Esophagus (tissue), 2 donors: ENCODE measurements around the gene THSD4. TPM values are rescaled to one million over a fixed set of nuclear protein-coding genes. Genes with fewer than 3 reads are reported as not detected.

Experiments
- H3K27ac ChIP-seq, 2 donors: one replicate each; pipeline ENCODE4 v1.5.1; 2013; ENCODE audit warnings: low read depth in 2 of 2, mild to moderate bottlenecking in 2 of 2, inconsistent platforms in 1 of 2, low read length in 1 of 2, moderate library complexity in 1 of 2
- H3K27me3 ChIP-seq, 2 donors: one replicate each; pipeline ENCODE4 v1.6.1; 2013; ENCODE audit warnings: low read length in 2 of 2, control low read depth in 1 of 2, mild to moderate bottlenecking in 1 of 2; ENCODE audit not compliant: insufficient read depth in 2 of 2, control insufficient read depth in 1 of 2
- H3K36me3 ChIP-seq, 2 donors: one replicate each; pipeline ENCODE4 v1.6.1; 2013; ENCODE audit warnings: low read length in 1 of 2; ENCODE audit not compliant: control insufficient read depth in 2 of 2, insufficient read depth in 2 of 2
- H3K4me1 ChIP-seq, 2 donors: one replicate each; pipeline ENCODE4 v1.6.1; 2013; ENCODE audit warnings: low read length in 1 of 2; ENCODE audit not compliant: control insufficient read depth in 2 of 2, insufficient read depth in 2 of 2
- H3K4me3 ChIP-seq, 2 donors: one replicate each; pipeline ENCODE4 v1.5.1; 2013; ENCODE audit warnings: low read length in 2 of 2, mild to moderate bottlenecking in 2 of 2, low read depth in 1 of 2, moderate library complexity in 1 of 2
- H3K9me3 ChIP-seq, 2 donors: one replicate each; pipeline ENCODE4 v1.6.1; 2013; ENCODE audit warnings: mild to moderate bottlenecking in 2 of 2, low read depth in 1 of 2, low read length in 1 of 2, moderate library complexity in 1 of 2; ENCODE audit not compliant: control insufficient read depth in 2 of 2, insufficient read depth in 1 of 2
- WGBS, 2 donors: extraction: QIAGEN DNeasy Blood & Tissue Kit; methylation state at CpG; one replicate each; pipeline ENCODE4 v1.1.7; 2013; 5-methylcytosine and 5-hydroxymethylcytosine counted together
- polyA plus RNA-seq, 2 donors: library from polyadenylated mRNA; stranded (reverse); fragments of 200-250 nt; gene quantifications; one replicate each; pipeline ENCODE4 v1.2.3, GENCODE V29; 2013
- donor health status: healthy with polysubstance abuse.
- donor health status: Bipolar disorder and iron deficiency.

Gene THSD4
- polyA plus RNA-seq, 2 donors = 34.1 to 49.7 TPM

- Histone ChIP-seq H3K36me3 (no peaks in the 10 kb centered on the region), H3K4me1 (peaks cover 0 to 8% of the 10 kb centered on the region in 2 donors)
- 70 to 79% methylated on average over 4 of the region's 4 CpGs for WGBS, 2 donors
Measured at GRCh38 chr15:71224024-71224423, 108.8 kb downstream of the THSD4 start.

GRCh38 chr15:71225851-71226250 is 110.6 kb downstream of the THSD4 start:
- H3K4me1 ChIP-seq = peaks cover 0 to 5% of the 10 kb centered on the region in 2 donors
- no peak overlapping the region for H3K4me3 ChIP-seq
- no peaks in the 10 kb centered on the region for H3K36me3 ChIP-seq
- no peak overlapping the region for H3K27ac ChIP-seq
- WGBS, 2 donors = 77 to 87% methylated on average over 2 of the region's 2 CpGs
- H3K9me3 ChIP-seq = no peaks in the 10 kb centered on the region
- H3K27me3 ChIP-seq = no peaks in the 10 kb centered on the region

More at GRCh38 chr15:71224024-71224423, 108.8 kb downstream of the THSD4 start:
- Histone ChIP-seq H3K9me3 (no peaks in the 10 kb centered on the region), H3K4me3 (no peak overlapping the region), H3K27me3 (no peaks in the 10 kb centered on the region), H3K27ac (no peak overlapping the region)

GRCh38 chr15:71226536-71227455 is 111.5 kb downstream of the THSD4 start:
- H3K4me1 ChIP-seq = peaks cover 0 to 4% of the 10 kb centered on the region in 2 donors
- no peak overlapping the region for H3K4me3 ChIP-seq
- no peak overlapping the region for H3K27ac ChIP-seq
- WGBS, 2 donors = 70 to 72% methylated on average over 15 of the region's 15 CpGs
- H3K36me3 ChIP-seq = no peaks in the 10 kb centered on the region
- no peaks in the 10 kb centered on the region for H3K9me3 ChIP-seq
- no peaks in the 10 kb centered on the region for H3K27me3 ChIP-seq

GRCh38 chr15:71228403-71228802 is 113.1 kb downstream of the THSD4 start:
- Histone ChIP-seq H3K27ac (no peak overlapping the region), H3K36me3 (no peaks in the 10 kb centered on the region), H3K4me3 (no peak overlapping the region), H3K27me3 (no peaks in the 10 kb centered on the region), H3K9me3 (no peaks in the 10 kb centered on the region), H3K4me1 (peaks cover 0 to 4% of the 10 kb centered on the region in 2 donors)
- 88 to 93% methylated on average over 1 of the region's 1 CpG for WGBS, 2 donors

- Histone ChIP-seq H3K27ac (no peak overlapping the region), H3K9me3 (no peaks in the 10 kb centered on the region), H3K4me3 (no peak overlapping the region), H3K27me3 (no peaks in the 10 kb centered on the region), H3K4me1 (peaks cover 0 to 2% of the 10 kb centered on the region in 2 donors), H3K36me3 (no peaks in the 10 kb centered on the region)
- 68% methylated on average over 8 of the region's 8 CpGs for WGBS, 2 donors
Measured at GRCh38 chr15:71230303-71230702, 115.0 kb downstream of the THSD4 start.

GRCh38 chr15:71231758-71232157 is 116.5 kb downstream of the THSD4 start:
- H3K27me3 ChIP-seq = no peaks in the 10 kb centered on the region
- H3K9me3 ChIP-seq = no peaks in the 10 kb centered on the region
- H3K27ac ChIP-seq = no peak overlapping the region
- 39 to 43% methylated on average over 6 of the region's 6 CpGs for WGBS, 2 donors
- H3K4me1 ChIP-seq = peaks cover 0 to 2% of the 10 kb centered on the region in 2 donors
- no peak overlapping the region for H3K4me3 ChIP-seq
- H3K36me3 ChIP-seq = no peaks in the 10 kb centered on the region

- H3K27me3 ChIP-seq = no peaks in the 10 kb centered on the region
- peaks cover 0 to 2% of the 10 kb centered on the region in 2 donors for H3K4me1 ChIP-seq
- H3K4me3 ChIP-seq = no peak overlapping the region
- H3K9me3 ChIP-seq = no peaks in the 10 kb centered on the region
- no peaks in the 10 kb centered on the region for H3K36me3 ChIP-seq
- 90 to 96% methylated on average over 5 of the region's 5 CpGs for WGBS, 2 donors
- H3K27ac ChIP-seq = no peak overlapping the region
Measured at GRCh38 chr15:71232411-71232810, 117.1 kb downstream of the THSD4 start.

- 66 to 71% methylated on average over 11 of the region's 11 CpGs for WGBS, 2 donors
- peaks cover 0 to under 1% of the 10 kb centered on the region in 2 donors for H3K36me3 ChIP-seq
- peaks cover 0 to 2% of the 10 kb centered on the region in 2 donors for H3K4me1 ChIP-seq
- H3K27me3 ChIP-seq = no peaks in the 10 kb centered on the region
- H3K27ac ChIP-seq = peak overlapping the region in 1 of 2 donors; percentile 43
- no peaks in the 10 kb centered on the region for H3K9me3 ChIP-seq
- no peak overlapping the region for H3K4me3 ChIP-seq
Measured at GRCh38 chr15:71237456-71238188, 122.4 kb downstream of the THSD4 start.

GRCh38 chr15:71238926-71239325 is 123.7 kb downstream of the THSD4 start:
- Histone ChIP-seq H3K27me3 (no peaks in the 10 kb centered on the region), H3K9me3 (no peaks in the 10 kb centered on the region), H3K36me3 (peaks cover 0 to 4% of the 10 kb centered on the region in 2 donors), H3K27ac (no peak overlapping the region), H3K4me1 (peaks cover 0 to 2% of the 10 kb centered on the region in 2 donors), H3K4me3 (no peak overlapping the region)
- WGBS, 2 donors = 82 to 83% methylated on average over 1 of the region's 1 CpG
